EL (cell line): ENCODE data around the gene OR6B1.
"Not testable (repeated sequence)": the region's sequence is repeated elsewhere in the genome, so short reads cannot be mapped to it uniquely, and the experiment has no call there.

Experiments used
- DNase-seq: peaks from one replicate; pipeline ENCODE4 v3.0.0-alpha.2; 2016

OR6B1 gene

DNA sequence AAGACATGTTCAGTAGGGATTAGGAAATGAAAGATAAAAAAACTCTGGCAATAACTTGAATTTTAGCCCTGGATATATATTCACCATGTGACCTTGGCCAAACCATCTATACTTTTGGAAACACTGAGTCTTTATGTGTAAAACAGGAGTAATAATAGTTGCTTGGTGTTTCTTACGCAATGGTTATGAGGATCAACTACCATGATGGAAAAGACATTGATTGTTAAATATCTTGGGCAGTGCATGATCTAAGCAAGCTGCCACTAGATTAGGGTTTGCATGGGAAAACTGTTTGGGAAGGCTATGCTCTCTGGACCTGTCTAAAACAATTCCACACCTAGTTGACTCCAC, 6.5 kb downstream of the OR6B1 start:
- DNase-seq, result no peak

DNA sequence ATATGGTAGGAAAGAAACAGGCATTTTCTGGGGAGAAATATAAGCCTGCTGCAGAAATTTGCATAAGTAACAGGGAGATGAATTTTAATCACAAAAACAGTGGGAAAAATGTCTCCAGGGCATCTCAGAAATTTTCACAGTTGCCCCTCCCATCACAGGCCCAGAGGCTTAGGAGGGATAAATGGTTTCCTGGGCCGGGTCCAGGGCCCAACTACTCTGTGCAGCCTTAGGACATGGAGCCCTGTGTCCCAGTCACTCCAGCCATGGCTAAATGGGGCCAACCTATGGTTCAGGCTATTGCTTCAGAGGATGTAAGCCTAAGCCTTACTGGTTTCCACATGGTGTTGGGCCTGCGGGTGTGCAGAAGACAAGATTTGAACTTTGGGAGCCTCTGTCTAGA, 9.2 kb downstream of the OR6B1 start:
- DNase-seq, result no peak

DNA sequence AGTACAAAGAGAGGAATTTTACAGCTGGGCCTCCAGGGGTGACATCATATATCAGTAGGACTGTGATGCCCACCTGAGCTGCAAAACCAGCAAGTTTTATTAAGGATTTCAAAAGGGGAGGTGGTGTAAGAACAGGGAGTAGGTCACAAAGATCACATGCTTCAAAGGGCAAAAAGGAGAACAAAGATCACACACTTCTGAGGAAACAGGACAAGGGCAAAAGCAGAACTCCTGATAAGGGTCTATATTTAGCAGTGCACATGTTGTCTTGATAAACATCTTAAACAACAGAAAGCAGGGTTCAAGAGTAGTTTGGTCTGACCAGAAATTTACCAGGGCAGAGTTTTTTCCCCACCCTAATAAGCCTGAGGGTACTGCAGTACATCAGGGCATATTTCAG, 9.9 kb downstream of the OR6B1 start:
- DNase-seq, result not testable (repeated sequence)

DNA sequence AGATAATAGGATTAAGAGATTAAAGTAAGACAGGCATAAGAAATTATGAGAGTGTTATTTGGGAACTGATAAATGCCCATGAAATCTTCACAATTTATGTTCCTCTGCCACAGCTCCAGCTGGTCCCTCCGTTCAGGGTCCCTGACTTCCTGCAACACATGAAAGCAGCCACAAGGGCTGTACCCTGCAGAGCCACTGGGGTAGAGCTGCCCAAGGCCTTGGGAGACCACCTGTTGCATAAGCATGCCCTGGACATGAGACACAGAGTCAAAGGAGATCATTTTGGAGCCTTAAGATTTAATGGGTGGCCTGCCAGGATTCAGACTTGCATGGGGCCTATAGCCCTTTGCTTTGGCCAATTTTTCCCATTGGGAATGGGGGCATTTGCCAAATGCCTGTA, 10.7 kb downstream of the OR6B1 start:
- DNase-seq, result not testable (repeated sequence)

DNA sequence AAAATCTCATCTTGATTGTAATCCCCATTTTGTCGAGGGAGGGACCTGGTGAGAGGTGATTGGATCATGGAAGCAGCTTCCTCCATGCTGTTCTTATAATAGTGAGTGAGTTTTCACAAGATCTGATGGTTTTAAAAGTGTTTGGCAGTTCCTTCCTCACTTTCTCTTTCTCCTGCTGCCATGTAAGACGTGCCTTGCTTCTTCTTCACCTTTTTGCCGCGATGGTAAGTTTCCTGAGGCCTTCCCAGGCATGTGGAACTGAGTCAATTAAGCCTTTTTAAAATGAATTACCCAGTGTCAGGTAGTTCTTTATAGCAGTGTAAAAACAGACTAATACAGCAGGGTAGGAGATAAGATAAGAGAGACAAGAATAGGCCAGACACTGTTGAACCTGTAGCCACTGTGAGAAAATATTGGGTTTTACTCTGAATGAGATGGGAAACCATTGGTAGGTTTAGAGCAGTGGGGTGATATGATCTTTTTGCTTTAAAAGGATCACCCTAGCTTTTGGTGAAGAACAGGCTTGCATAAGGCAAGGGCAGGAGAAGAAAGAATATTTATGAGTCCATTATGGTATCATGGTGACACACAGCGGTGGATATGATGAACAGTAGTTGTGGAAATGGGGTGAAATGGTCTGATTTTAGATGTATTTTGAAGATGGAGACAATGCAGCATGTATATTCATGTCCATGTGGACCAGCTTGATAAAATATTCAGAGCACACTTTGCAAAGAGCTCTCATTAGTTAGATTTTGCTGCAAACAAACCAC, 11.5 kb downstream of the OR6B1 start:
- DNase-seq, result peak; percentile 23

DNA sequence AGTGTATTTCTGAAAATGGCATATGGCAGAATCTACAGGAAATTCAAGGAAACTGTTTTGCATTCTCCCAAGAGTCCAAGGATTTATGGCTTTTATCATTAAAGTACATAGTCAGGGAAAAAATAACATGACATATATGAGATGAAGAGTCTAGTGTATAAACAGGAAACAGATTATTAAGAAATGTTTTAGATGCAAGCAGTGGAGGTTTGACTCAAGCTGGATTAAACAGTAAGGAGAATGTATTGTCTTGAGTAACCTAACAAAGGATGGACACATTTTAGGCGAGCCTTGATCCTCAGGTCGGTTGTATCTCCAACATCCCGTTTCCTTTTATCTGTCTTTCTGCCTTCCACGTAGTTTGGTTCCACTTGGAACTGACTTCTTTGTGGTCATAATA, 17.9 kb downstream of the OR6B1 start:
- DNase-seq, result no peak

DNA sequence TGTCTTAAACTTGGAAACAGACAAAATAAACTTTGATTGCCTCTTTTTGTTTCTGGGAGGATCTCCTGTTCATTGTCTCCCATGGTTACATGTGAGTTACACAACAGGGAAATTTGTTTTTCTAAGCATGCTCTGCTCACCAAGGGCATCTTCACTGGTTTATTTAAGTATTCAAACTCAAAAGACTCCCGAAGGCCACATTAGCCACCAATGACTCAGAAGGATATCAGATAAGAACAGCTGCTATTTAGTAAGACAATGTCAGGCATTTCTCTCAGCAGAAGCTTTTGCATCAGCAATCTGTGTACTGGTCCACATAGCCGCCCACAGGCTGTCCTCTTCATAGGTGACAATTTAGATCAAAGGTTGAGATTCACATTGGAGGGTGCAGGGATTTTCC, 19.3 kb downstream of the OR6B1 start:
- peak; percentile 85 for DNase-seq

DNA sequence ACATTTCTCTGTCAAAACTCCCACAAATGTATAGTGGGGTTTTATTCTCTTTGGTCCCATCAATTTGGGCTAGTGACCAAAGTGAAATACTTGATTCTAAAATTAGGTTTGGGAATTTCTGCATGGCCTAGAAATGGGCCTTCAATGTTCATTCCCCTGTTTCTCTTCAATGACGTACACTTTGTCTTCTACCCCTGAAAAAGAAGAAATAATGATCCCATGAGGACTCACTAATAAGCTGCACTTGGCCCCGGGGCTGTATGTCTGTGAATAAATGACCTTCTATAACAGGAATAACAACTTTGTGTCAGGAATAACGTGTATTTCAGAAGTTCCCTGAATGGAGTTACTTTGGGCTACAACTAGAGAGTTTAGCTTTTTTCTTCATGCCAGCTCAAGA, 20.2 kb downstream of the OR6B1 start:
- DNase-seq, result no peak

DNA sequence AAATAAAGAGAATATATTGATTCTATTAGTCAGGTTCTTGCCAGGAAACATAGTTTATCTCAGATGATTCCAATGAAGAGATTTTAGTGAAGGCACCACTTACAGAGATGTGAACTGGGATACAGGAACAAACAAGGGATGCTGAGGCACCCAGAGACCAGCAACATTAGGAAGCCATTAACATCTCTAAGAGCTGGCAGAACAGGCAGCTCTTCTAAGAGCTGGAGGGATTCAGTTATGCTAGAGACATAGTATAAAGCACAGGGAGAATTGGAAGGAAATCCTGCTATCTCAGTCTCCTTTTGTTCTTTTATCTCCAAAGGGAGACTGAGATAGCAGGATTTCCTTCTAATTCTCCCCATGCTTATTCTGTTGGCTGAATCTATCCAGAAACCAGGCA, 22.0 kb downstream of the OR6B1 start:
- DNase-seq, result no peak

DNA sequence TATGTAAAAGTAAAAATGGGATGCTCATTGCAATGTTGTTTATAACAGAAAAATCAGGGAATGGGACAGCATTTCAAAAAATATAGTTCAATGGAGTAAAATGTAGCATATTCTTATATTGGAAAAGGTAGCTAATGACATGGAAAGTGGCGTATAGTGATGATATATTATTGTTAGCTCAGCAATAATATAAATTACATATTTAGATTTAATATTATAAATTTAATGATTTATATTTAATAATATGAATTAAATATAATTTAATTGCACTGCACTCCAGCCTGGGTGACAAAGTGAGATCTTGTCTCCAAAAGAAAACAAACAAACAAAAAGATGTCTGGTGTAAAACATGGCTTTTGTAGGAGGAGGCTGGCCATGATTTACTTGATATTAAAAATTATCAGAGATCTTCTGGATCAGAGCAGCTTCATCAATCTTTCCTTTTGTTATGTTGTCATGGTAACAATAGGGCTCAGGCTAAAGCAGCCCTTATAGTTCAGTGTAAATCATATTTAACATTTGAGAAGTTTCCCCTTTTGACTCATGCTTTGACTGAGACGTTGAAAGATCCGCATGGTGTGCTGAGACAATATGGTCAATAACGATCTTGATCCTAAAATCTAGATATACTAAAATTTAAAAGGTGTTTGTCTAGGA, 23.2 kb downstream of the OR6B1 start:
- no peak for DNase-seq

DNA sequence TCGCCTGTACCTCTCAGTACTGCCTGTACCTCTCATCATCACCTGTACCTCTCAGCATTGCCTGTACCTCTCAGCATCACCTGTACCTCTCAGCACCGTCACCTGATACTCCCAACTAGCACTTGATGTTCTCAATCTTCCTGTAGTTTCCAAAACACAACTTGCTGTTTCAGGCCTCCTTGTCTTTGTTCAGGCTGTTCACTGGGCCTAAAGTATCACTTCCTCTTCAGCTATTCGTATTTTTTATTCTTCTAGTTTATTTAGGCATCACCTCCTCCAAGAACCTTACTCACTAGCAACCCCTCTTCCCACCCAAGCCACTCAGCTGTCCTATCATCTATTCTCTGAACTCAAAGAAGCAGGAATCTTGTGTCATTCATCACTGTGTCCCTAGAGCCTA, 24.1 kb downstream of the OR6B1 start:
- no peak for DNase-seq

DNA sequence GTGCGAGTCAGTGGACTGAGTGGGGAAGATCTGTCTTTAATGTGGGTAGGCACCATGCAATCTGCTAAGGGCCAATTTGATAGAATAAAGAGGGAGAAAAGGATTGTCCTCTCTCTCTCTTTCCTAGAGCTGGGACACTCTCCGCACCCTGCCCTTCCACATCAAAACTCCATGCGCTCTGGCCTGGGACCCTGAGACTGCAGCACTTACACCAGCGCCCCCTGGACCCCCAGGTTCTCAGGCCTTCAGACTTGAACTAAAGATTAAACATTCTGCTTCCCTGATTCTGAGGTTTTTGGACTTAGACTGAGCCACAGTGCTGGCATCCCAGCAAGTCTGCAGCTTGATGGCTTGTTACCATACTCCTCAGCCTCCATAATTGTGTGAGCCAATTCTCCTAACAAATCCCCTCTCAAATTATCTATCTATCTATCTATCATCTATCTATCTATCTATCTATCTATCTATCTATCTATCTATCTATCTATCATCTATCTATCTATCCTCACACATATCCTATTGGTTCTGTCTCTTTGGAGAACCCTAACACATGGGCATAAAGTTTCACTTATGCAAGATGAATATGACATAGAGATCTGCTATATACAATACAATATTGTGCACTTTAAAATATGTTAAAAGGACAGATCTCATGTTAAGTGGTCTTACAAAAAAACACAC, 26.2 kb downstream of the OR6B1 start:
- DNase-seq, result no peak

DNA sequence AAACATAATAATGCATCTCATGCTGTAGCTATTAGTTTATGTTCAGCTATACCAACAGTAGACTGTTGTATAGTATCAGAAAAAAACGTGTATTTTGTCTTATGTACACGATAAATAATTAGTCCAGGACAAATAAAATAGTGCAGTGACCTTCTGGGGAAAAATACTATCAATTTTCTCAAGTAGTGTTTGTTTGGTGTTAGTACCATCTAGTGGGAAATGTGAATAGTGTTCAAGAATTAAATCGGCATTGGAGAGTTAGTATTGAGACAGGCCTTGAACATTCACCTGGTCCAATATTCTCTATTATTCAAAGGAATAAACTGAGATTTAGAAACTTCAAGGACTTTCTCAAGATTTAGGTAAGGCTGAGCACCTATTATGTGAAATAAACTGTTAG, 26.9 kb downstream of the OR6B1 start:
- DNase-seq, result peak; percentile 39

DNA sequence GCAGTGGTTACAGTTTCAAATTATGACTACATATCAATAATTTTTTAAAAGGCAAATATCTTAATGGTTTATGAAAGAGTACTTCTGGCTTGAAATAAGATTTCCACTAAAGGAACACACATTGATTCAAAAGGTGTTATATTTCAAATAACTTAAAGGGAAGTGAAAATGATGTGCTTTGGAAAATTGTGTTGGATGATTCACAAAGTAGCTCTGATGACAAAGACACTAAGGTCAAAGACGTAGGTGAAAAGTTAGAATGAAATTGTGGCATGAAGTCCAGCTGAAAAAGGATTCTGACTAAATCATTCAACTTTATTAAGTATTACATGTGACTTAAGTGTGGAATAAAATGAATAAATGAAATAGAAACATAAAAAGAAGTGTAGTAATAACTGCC, 27.9 kb downstream of the OR6B1 start:
- DNase-seq, result no peak

DNA sequence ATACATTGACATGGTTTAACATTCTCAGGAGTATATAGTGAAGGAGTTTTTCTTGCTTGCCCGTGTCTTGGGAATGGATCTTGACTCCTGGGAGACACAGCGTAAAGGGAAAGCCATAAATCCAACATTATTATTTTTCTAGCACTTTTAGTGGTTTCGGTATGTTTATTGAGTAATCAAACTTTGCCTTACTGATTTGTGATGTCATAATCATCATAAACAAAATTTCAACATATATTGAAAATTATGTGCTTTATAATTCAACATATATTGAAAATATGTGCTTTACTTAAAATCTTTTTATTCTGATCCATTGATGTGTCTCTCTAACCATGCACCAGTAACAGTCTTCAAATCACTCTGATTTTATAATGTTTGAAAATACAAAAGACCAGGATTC, 28.4 kb downstream of the OR6B1 start:
- no peak for DNase-seq

DNA sequence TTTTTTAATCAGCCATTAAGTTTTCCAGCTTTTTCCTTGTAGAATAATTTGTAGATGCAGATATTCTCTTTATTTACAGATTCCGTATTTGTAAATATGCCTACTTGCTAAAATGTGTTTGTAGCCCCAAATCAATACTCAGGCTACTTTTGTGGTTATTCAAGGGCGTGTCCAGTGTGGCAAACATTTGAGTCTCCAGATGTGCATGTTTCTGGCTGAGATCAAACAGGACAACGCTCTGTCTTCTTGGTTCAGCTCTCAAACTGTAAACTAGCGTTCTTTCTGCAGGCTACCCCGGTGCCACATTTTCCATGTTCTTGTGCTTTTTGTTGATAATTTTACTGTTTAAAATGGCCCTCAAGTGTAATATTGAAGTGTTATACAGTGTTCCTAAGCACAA, 32.4 kb downstream of the OR6B1 start:
- no peak for DNase-seq

DNA sequence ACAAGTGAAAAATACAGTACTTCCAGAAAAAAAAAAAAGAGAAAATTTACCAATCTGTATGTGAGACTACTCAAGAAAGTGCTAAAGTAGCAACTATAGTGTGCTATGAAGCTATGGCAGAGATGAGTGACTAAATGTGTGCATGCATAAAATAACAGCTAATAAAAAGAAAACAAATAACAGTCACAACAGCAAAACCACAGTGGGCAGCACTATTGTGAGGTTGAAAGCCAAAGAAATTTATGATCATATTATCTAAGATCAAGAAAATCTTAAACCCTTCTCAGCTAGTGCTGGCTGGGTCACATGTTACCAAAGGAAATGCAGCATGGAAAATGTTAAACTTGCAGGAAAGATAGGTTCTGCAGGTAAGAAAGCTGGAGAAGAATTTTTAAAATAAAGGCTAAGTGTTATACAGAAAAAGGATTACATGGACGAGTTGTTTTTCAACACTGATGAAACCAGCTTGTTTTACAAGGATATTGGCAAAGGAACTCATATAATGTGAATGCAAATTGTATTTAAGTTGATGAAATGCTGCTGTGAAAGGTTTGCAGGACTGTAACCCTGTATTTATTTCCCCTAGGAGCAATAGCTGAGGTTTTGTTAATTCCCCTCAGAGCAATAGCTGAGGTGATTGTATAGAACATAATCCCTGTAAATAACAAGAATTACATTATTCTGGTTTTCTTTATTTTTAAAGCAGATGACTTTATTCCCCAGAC, 33.0 kb downstream of the OR6B1 start:
- no peak for DNase-seq

DNA sequence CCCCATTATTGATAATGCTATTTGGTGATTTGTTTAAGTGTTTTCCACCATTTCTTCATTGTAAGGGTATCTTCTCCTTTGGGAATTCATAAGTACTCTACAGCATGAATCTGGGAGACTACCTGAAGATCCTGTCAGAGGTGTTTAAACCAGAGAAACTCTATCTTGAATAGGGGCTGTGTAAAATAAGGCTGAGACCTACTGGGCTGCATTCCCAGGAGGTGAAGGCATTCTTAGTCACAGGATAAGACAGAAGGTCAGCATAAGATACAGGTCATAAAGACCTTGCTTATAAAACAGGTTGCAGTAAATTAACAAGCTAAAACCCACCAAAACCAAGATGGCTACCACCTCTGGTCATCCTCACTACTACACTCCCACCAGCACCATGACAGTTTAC, 35.3 kb downstream of the OR6B1 start:
- no peak for DNase-seq

DNA sequence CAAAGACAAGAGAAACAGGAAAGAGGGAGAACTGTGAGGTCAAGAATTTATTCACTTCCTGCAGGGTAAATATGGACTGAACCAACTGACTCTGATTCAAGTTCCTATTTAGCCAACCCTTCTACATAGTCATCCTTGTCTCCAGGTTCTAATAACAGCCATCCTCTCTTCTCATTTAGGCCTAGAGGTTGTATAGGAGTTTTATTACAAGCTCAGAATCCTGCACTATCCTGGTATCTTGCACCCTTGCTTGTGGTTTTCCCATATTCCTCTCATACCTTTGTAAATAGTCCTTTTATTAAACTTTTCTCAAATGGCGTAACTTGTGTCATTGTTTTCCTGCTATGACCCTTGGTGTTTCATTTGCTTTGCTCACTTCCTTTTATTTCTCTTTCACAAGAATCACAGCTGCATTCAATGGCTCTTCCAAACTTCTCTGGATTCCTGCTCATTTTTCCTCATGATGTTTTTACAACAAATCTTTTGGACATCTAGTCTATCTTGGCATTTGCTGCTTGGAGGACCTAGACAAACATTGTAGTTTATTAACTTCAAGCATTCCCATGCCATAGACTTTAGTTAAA, 36.3 kb downstream of the OR6B1 start:
- no peak for DNase-seq

DNA sequence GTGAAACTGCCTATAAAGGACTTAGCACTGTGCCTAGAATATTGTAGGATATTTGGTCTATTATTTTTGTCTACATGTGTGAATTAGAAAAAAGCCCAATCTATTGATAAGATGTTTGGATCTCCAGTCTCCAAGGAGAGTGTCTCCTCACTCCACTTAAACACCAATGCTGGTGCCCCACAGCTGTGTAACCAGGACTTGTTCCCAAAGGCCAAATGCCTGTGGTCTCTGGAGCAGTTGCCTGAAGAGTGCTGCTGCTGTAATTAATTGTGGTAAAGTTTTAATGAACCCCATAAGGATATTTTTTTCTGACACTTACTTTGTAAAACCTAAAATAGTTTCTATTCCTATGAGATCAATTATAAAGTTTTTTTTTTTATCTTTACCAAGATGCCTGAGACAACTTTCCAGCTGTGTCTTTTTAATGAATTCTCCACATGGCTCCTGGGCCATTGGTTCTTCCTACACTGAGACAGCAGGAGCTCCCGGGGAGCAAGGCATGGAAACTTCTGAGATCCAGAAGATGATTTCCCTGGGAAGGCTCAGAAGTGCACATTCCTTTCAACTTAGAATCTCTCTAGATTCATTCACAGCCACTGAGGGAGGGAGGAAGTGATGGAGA, 37.4 kb downstream of the OR6B1 start:
- no peak for DNase-seq

DNA sequence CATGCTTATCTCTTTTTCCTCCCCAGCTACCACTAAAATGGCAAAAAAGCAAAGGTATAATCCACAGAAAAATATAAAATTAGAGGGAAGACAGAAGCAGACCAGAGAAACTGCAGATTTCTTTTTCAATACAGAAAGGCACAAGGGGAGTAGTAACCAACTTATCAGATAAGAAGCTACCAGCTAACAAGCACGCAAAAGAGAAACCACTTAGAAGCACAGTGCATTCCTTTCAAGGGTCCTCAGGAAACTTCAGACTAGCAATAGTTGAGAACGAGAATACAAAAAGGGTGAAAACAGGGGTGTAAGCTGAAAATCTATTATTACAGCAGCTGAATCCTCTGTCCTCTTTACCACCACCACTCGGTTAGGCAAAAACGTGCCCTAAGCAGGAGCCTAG, 38.8 kb downstream of the OR6B1 start:
- DNase-seq, result no peak

DNA sequence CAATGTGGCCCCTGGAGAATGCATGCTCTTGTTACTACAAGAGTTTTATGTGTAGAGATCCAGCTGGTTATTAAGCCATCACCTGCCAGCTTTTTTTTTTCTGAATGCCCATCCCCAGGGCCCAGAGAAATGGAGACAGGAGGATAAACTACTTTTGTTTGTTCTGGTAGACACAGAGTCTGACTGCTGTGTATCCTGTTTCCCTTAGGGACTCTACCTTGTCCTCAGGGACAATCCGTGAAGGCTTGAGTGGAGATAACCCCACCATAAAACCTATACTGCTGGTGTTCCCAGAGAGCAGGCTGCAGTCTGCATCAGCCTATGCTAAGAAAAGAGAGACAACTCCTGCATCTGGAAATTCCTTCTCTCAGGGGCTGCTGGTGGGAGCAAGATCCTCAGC, 48.5 kb downstream of the OR6B1 start, which contains the start of gene OR2A5:
OR2A5 (plus strand) TSS at position 301 of the 400 bp plus-strand sequence. CDS start 1,454 bp downstream, outside the sequence.
- DNase-seq, result no peak

DNA sequence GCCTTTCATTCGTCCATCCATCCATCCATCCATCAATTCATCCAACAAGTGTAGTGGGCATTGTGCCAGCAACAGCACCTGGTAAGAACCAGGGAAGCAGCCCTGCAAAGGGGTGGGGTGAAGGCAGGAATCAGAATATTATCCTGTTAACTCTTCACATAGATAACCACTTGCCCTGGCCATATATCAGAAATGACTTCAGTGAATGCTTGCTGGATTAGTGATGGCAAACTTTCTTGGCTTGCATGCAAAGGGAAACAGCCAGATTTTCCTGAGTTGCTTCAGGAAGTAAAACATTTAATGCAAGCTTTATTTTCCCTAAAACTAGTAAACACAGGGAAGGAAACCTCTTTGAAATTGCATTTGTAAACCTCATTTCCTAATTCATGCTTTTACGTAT, 49.4 kb downstream of the OR6B1 start:
- DNase-seq, result no peak
